ENCODE measurements around the gene HLF.

GRCh38 chr17:55223524-55223923, 41.2 kb upstream of the HLF start:
- TF ChIP-seq CTCF (IDR thresholded peaks at IDR 0.05): no peak
- TF ChIP-seq POLR2A (IDR thresholded peaks at IDR 0.05; ENCODE audit: low read depth): no peak
- no peak for TF ChIP-seq POLR2AphosphoS5 (IDR thresholded peaks at IDR 0.05)
